Astrocyte of the spinal cord (primary cell): ENCODE results near the gene TMEM181.
"Not testable (repeated sequence)": the region's sequence is repeated elsewhere in the genome, so short reads cannot be mapped to it uniquely, and the experiment has no call there.

Experiments used
- DNase-seq: peaks from one replicate; pipeline ENCODE4 v3.0.0; 2011; ENCODE audit warnings: low read depth, low spot score
- H3K4me3 ChIP-seq: 2 replicates; pipeline ENCODE4 v1.5.1; 2011; ENCODE audit warnings: low read depth, mild to moderate bottlenecking, low read length, moderate library complexity
- in situ Hi-C: cut with HindIII; loops from 2 replicates; pipeline ENCODE4 v1.10.0; 2017; ENCODE audit warnings: low sequenced_read_pairs
- TF ChIP-seq, protein P1 (sequence below): IDR thresholded peaks from 2 replicates; pipeline ENCODE4 v1.5.1; 2012; ENCODE audit warnings: low read depth, mild to moderate bottlenecking, low read length, inconsistent platforms

The TMEM181 gene

DNA sequence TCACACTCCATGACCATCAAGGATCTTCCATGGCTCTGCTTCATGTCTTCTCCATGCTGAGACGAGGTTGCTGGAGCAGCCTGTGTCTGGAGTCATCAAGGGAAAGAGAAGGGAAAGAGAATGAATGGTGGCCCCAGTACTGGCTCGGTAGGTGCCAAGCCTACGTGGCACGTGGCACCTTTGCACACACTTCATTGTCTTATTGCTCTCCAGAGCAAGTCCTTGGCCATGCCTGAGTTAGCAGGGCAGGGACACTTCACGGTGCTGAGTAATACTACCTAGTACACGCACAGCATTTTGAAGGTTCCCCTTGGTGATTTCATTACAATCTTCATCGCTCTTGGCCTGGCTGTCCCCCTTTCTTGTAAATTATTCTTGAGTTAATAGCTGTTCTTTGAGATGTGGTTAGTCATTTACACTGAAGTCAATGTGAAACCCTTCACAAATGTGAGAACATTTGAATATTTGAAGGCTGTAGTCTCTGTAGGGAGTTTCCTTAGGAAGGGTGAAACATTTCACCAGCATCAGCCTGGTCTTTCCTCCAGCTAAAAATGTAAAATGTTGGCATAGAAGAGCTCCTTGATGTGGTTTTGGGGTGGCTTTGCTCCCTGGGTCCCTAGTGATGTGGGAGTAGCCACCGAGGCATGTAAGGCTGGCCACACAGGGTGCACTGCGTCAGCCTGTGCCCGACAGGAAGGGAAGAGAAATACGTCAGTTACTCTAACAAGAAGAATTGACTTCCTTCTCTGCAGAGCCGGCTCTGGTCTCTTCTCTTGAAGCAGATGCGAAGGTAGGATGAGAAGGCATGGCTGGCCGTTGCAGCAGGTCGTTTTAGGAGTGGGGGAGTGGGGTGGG lies 89.6 kb downstream of the TMEM181 start, which contains the start of gene SYTL3:
TSS of gene SYTL3 (plus strand) at position 766 of the 855 bp plus-strand sequence. CDS start 13,215 bp downstream, outside the sequence.
- H3K4me3 ChIP-seq, result no peak within 1 kb of the TSS
- in situ Hi-C loops, result no loop called here
- DNase-seq, result peak; percentile 91
- TF ChIP-seq, protein P1, sequence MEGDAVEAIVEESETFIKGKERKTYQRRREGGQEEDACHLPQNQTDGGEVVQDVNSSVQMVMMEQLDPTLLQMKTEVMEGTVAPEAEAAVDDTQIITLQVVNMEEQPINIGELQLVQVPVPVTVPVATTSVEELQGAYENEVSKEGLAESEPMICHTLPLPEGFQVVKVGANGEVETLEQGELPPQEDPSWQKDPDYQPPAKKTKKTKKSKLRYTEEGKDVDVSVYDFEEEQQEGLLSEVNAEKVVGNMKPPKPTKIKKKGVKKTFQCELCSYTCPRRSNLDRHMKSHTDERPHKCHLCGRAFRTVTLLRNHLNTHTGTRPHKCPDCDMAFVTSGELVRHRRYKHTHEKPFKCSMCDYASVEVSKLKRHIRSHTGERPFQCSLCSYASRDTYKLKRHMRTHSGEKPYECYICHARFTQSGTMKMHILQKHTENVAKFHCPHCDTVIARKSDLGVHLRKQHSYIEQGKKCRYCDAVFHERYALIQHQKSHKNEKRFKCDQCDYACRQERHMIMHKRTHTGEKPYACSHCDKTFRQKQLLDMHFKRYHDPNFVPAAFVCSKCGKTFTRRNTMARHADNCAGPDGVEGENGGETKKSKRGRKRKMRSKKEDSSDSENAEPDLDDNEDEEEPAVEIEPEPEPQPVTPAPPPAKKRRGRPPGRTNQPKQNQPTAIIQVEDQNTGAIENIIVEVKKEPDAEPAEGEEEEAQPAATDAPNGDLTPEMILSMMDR, result no peak

GRCh38 chr6:158651981-158652737 lies 92.3 kb downstream of the TMEM181 start:
- in situ Hi-C loops, H3K4me3 ChIP-seq, DNase-seq: not testable (repeated sequence)

DNA sequence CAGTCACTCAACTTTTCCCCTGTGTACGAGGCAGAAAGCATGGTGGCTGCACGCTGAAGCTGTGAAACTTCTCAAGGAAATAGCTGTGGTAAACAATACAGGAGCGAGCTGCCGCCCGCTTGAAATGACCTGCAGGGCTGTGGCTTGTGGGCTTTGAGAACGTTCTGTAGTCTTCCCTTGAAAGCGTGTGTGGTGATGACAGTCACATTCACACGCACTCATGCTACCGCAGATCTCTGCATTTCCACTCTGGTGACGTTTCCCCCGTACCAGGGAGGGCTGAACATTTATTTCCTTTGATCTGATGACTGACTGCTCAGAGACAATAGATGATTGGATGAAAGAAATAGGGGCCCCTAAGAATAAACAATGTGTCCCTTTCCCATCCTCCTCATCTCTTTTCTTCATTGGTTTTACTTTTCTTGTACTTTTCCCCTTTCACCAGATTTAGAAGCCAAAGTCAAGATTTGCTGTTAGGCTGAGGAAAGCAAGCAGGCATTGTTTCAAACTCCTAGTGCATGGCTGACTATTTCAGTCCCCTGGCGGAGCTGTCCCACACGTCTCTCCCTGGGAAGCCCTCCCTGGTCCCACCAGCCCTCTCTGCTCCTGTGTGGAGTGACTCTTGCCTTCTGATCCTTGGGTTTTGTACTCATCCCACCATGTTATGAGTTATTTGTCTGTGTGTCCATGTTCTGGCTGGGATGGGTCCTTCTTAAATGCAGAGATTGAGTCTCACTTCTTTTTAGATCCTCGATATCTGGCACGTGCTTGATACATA lies 93.9 kb downstream of the TMEM181 start:
- DNase-seq, result peak; percentile 66
- TF ChIP-seq, protein P1, result no peak
- in situ Hi-C loops, result no loop called here
- no peak overlapping the region for H3K4me3 ChIP-seq

DNA sequence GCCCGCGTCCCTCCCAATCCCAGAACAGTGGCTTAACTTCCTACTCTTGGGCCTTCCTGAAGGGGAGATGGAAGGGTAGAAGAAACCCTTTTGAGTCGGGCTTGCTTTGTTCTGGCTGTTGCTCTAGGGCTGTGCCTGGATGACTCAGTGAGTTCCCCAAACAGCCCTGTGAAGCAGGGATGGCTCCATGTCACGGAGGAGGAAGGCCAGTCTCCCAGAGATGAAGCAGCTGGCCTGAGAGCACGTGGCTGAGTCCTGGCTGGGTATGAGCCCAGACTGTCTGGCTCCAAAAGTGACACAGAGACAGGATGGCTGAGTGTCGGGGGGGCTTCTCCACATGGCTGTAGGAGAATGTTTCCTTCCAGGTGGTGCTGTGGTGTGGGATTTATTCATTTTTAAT lies 94.6 kb downstream of the TMEM181 start:
- DNase-seq, result peak; percentile 65
- TF ChIP-seq, protein P1, result no peak
- H3K4me3 ChIP-seq, result no peak overlapping the region
- in situ Hi-C loops, result no loop called here

DNA sequence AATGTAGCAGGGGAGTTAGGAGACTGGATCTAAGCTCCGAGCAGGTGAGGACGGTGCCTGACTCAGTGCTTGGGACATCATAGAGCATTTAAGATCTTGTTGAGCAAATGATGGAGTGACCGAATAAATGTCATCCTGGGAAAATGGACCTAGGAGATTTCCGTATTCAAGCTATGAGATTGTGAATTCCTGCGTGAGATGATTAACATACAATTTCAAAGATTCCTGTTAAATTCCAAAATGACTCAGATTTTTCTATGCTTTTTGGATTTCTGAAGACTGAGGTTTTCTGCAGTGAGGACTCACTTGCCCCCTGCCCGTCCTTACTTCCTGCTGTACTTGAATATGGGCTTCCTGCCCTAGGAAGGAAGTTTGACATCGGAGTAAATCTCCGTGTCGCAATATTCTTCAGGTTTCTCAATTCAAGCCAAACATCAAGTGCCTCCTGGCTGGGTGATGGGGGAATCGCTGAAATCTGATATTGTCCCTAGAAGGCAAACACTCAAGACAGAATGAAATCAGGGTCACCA lies 95.1 kb downstream of the TMEM181 start:
- H3K4me3 ChIP-seq, result no peak overlapping the region
- peak; percentile 42 for DNase-seq
- in situ Hi-C loops, result no loop called here
- TF ChIP-seq, protein P1, result no peak

DNA sequence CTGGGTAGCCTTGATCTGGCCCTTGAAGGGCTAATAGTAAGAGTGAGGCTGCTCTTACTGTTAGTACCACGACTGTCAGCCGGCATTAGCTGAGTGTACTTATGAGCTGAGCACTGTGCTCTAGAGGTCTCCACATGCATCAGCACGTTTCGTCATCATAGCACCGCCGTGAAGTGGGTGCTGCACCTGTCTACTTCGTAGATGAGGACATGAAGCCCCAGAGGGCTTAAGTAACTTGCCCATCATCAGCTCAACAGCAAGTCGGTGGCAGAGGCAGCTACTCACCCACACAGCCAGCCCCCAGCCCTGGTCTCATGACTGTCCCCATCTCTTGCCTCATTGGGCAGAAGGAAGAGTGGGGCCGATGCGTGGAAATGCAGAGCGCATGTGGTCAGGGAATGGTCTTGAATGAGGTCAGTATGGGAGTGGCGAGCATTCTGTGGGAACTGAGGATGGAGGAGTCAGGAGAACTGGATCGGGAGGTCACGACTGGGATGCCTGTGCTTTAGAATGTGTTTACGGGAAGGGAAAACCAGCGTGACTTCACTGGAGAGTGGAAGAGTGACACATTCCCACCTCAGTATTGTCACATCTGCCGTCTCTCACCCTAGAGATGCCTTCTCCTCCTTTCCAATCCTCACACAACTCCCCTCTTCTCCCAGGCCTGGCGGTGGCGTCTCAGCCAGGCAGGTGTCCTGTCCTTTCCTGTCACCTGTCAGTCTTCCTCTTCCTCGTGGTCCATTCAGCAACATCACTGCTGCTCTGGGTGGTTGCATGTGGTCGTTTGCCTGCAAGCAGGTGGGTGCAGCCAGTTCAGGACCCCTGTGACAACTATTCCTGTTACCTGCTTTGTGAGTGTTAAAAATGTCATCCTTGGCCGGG lies 95.9 kb downstream of the TMEM181 start:
- in situ Hi-C loops, result no loop called here
- DNase-seq, result no peak
- no peak overlapping the region for H3K4me3 ChIP-seq
- TF ChIP-seq, protein P1, result no peak

GRCh38 chr6:158656986-158657385 lies 97.1 kb downstream of the TMEM181 start:
- DNase-seq, H3K4me3 ChIP-seq, in situ Hi-C loops: not testable (repeated sequence)
